HG02973 (cell line): ENCODE measurements around the gene COX6A1.
"Not testable (repeated sequence)": the region's sequence is repeated elsewhere in the genome, so short reads cannot be mapped to it uniquely, and the experiment has no call there.

Experiments used
- ATAC-seq: cut with Tn5 transposase; IDR thresholded peaks from one replicate; pipeline ENCODE4 v1.9.1; 2021; ENCODE audit warnings: moderate library complexity; ENCODE audit not compliant: unreplicated experiment

Gene COX6A1

GRCh38 chr12:120425797-120426196 is 12.1 kb upstream of the COX6A1 start:
- ATAC-seq: no peak

DNA sequence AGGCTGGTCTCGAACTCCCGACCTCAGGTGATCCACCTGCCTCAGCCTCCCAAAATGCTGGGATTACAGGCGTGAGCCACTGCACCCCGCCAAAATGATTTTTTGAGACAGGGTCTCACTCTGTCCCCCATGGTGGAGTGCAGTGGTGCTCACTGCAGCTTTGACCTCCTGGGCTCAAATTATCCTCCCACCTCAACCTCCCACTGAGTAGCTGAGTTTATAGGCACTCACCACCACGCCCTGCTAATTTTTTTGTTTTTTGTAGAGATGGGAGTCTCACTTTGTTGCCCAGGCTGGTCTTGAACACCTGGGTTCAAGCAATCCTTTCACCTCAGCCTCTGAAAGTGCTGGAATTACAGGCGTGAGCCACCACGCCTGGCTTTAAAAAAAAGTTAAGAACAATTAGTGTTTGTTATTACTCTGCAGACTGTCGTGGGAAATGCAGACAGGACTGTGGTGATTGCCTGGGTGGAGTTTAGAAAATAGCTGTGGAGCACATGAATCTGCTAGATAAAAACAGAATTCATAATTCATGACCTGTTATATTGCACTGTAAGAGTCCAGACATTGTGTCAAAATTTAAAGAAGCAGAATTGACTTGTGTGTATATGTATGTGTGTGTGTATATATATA is 9.2 kb upstream of the COX6A1 start:
- ATAC-seq: no peak

- ATAC-seq: no peak
Observed at GRCh38 chr12:120429368-120429767, 8.5 kb upstream of the COX6A1 start.

GRCh38 chr12:120432772-120433525 is 5.0 kb upstream of the COX6A1 start:
- ATAC-seq: no peak

- peak; percentile 13 for ATAC-seq
Observed at GRCh38 chr12:120438495-120439198, 734 bp downstream of the COX6A1 start.

DNA sequence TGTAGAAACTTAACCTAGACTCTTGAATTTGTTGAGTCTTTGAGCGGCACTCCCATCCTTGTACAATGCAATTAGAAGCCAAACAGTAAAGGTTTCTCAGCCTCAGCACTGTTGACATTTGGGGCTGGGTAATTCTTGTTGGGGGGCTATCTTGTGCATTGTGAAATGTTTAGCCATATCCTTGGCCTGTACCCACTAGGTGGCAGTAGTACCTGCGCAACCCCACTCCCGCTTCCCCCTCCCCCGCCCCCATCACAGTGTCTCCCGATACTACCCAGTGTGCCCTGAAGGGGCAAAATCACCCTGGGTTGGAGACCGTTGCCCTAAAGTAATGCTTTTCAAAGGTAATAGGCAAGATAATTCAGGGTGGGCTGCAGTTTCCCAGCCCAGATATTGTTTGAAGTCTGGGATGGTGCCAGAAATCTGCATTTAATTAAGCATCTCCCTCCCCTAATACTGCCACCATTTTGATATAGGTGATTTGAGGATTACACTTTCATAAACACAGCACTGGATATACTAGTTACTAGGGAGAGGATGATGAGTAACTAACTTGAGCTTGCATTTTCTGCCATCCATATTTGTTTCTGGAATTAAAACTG is 1.8 kb downstream of the COX6A1 start:
- no peak for ATAC-seq

DNA sequence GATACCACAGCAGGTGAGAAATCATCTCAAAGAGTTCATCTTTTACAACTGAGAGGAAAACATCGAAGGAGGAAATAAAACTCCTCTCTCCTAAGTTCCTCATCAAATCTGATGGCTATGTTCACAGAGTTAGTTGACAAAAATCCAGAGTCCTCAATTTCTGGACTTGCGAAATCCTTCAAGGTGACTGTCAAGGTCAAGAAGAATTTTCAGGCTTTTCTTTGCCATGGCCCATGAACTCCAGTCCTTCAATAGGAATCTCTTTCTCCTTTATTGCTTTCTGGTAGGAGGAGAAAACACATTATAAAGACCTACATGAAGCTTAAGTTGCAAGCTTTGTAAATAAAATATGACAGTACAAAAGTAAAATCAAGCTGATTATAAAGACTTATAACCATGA is 6.8 kb downstream of the COX6A1 start:
- no peak for ATAC-seq

GRCh38 chr12:120445911-120446843 is 8.3 kb downstream of the COX6A1 start, which contains the start of the genes GATC and TRIAP1:
Gene GATC, plus strand, starts transcription at chr12:120446444. Its CDS starts 37 bp downstream, at chr12:120446481.
Gene TRIAP1, minus strand, starts transcription at chr12:120446384. Its CDS starts 12 bp downstream, at chr12:120446372.
- ATAC-seq: peak; percentile 83

DNA sequence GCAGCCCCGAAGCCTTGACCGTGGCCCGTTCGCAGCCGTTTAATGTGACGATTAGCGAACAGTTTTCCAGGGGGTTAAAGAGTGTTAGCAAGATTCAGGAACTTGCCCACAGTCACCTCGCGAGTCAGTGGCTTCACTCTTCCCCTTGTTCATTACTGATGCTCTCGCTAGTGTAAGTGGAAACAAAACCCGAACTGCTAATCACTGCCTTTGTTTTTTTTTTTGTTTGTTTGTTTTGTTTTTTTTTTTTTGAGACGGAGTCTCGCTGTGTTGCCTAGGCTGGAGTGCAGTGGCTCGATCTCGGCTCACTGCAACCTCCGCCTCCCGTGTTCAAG is 8.9 kb downstream of the COX6A1 start:
- ATAC-seq: peak; percentile 9

GRCh38 chr12:120447992-120448391 is 10.1 kb downstream of the COX6A1 start:
- ATAC-seq: no peak

- not testable (repeated sequence) for ATAC-seq
Observed at GRCh38 chr12:120452524-120452923, 14.6 kb downstream of the COX6A1 start.

- ATAC-seq: no peak
Observed at GRCh38 chr12:120453060-120453750, 15.3 kb downstream of the COX6A1 start.

- no peak for ATAC-seq
Observed at GRCh38 chr12:120453977-120454376, 16.1 kb downstream of the COX6A1 start.

GRCh38 chr12:120455302-120455701 is 17.4 kb downstream of the COX6A1 start:
- no peak for ATAC-seq

- ATAC-seq: no peak
Observed at GRCh38 chr12:120457133-120457532, 19.2 kb downstream of the COX6A1 start.

- ATAC-seq: no peak
Observed at GRCh38 chr12:120460157-120460556, 22.2 kb downstream of the COX6A1 start.

GRCh38 chr12:120462099-120462640 is 24.3 kb downstream of the COX6A1 start:
- no peak for ATAC-seq

DNA sequence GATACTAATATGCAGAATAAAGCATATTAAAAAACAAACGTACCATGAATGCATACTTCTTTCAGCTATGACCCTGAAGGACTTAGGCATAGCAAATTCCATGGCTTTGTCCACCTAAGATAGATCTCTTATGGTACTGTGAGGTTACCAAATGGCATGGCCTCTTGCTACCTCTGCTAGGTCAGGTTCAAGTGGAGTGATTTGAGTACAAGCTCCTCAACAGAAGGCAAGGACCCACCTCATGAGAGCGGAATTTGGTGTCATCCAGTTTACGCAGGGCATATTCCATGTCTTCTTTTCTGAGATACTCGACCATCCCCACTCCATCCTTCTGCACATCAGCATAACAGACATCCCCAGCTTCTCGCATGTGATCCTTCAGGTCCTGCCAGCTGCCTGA is 25.8 kb downstream of the COX6A1 start:
- ATAC-seq: no peak

GRCh38 chr12:120465756-120466155 is 27.8 kb downstream of the COX6A1 start:
- ATAC-seq: no peak
